Spleen (tissue), 7 donors: ENCODE measurements around the gene TMEM273.

Experiments used
- POLR2A ChIP-seq, 3 donors: fragments of 450-650 bp; IDR thresholded peaks; one replicate each; pipeline ENCODE4 v1.5.1; 2017; ENCODE audit warnings: antibody characterized with exemption in 3 of 3, mild to moderate bottlenecking in 1 of 3
- POLR2AphosphoS5 ChIP-seq, 3 donors: sonication (generic); formaldehyde crosslinking; IDR thresholded peaks; one replicate each; pipeline ENCODE4 v1.5.1; 2017; ENCODE audit warnings: antibody characterized with exemption in 3 of 3
- TF ChIP-seq, protein P1 (sequence below), 11 experiments: fragments of 200-600 bp in 7 of 11; fragments of 450-650 bp in 4 of 11; sonication (generic) in 4 of 11; IDR thresholded peaks in 8 of 11; conservative IDR thresholded peaks in 3 of 11; 1 replicate in 7 of 11; 2 replicates in 4 of 11; pipeline versions ENCODE4 v1.4.0 to v1.8.0; 2016 to 2021; ENCODE audit warnings: antibody characterized with exemption in 11 of 11, inconsistent platforms in 4 of 11, mild to moderate bottlenecking in 1 of 11
- donor health status: DM: no; HTN: no; CAD: no; lungs with moderate emphysema.
- donor health status: DM: no; HTN: no; CAD: no.
- donor health status: DM: no; HTN: no; CAD: no.

- TF ChIP-seq POLR2A (IDR thresholded peaks at IDR 0.05) (no peak), POLR2AphosphoS5 (IDR thresholded peaks at IDR 0.05) (no peak)
- TF ChIP-seq, protein P1, sequence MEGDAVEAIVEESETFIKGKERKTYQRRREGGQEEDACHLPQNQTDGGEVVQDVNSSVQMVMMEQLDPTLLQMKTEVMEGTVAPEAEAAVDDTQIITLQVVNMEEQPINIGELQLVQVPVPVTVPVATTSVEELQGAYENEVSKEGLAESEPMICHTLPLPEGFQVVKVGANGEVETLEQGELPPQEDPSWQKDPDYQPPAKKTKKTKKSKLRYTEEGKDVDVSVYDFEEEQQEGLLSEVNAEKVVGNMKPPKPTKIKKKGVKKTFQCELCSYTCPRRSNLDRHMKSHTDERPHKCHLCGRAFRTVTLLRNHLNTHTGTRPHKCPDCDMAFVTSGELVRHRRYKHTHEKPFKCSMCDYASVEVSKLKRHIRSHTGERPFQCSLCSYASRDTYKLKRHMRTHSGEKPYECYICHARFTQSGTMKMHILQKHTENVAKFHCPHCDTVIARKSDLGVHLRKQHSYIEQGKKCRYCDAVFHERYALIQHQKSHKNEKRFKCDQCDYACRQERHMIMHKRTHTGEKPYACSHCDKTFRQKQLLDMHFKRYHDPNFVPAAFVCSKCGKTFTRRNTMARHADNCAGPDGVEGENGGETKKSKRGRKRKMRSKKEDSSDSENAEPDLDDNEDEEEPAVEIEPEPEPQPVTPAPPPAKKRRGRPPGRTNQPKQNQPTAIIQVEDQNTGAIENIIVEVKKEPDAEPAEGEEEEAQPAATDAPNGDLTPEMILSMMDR (IDR thresholded peaks at IDR 0.05 in 8 of 11, conservative IDR thresholded peaks at IDR 0.05 in 3 of 11): no peak
These were observed 13.2 kb downstream of the TMEM273 start for GRCh38 chr10:49174926-49175500.
